Bone marrow (tissue), 2 donors: ENCODE measurements around the gene RAB6B.

Experiments used
- DNase-seq, 2 donors: peaks; one replicate each; lab custom pipeline; 2025; lab: John Stamatoyannopoulos, UW

RAB6B gene

DNA sequence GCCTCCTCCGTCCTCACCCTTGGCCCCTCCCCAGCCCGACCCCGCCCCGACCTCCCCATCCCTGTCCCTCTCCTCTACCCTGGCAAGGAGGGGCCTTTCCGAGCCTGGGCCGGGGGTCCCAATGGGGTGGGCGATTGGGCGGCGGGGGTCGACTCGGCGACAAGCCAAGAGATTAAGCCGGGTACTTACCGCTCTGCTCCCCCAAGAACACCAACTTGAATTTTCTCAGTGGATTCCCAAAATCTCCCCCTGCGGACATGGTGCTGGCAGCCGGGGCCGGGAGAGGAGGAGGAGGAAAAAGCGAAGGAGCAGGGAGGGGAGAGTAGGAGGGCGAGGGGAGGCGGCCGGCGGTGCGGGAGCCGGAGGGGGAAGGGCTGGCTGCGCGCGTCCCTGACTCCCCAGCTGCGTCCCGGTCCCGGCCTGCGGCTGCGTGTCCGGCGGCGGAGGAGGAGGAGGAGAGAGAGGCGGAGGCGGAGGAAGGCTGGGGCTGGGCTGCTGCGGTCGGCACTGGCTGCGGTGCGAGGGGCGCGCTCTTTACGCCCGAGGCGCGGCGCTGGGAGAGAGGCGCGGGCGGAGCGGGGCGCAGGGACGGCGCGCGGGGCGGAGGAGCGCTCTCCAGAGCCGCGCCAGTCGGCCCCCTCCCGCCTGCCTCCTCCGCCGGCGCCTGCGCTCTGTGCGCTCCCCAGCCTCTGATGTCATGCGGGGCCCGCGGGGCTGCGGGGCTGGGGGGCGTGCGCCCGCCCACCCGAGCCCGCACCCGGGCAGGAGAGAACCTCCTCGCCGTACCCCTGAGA is at the start of gene RAB6B:
Gene RAB6B (minus strand): TSS at position 675 of the 794 bp plus-strand sequence. CDS start 416 bp downstream, at position 259.
- no peak for DNase-seq

DNA sequence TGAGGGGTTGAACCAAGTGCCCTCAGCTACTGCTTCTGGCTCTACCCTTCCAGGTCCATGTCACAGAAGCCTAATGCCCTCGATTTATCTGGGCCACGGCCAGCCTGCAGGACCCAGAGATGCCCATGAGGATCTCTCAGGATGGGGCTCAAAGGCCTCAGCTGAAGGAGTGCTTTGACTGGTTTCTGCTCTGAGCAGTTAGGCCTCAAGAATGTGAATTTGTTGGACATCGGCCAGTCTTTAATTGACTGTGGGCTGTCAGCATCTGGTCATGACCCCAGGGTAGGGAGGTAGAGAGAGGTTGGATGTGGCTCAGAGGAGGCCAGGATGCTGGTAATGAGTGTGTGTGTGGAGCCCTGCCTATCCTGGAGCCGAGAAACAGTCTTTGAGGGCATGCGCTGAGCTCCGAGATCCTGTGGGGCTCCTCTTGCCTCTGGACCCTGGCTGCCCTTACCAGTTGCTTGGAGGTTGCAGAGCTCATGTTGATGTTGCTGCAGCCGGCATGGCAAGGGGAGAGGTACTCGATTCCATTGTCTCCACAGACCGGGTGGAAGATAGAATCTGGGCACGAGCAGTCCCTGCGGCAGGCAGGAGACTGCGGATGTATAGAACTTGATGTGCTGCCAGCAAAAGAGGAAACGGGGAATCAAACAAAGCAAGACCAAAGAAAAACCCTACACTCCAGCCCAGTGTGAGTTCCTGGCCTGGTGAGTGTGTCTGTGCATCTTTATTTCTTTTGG is 49.1 kb upstream of the RAB6B start:
- no peak for DNase-seq

DNA sequence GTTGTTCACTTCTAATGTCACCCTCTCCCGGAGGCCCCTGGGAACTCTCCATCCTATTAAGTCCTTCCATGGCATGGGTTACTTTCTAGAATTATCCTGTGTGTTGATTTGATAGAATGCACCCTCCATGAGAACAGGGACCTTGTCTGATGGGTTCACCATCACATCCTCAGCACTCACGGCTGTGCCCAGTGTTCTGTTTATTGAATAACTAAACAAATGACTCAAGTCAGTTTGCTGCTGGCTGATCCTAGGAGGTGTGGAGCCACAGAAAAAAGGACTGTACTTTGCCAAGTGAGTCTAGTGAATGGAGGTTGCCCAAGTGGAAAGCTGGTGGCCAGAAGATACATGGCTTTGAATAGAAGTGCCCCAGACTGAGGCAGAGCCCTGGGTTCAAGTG is 48.5 kb upstream of the RAB6B start:
- DNase-seq, result no peak

DNA sequence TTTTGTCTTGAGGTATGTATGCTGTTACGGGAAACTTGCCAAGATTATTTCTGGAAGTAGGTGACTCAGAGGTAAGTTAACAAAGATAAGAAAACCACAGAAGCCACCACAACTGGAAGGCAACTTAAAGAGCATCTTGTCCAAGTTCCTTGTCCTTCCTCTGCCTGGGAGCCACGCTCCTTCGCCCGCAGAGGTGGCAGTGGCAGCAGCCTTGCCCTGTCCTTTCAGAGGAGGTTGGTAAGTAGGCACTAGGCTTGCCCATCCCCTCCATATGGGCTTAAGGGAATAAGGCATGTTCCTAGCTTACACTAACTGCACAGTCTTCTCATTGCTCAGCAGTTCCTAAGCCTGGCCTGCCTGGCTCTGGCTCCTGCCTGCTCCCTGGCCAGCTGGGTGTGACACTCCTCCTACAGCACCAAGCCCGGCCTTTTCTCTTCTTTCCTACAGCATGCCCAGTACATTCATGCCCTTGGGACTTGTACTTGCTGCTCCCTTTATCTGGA is 48.0 kb upstream of the RAB6B start:
- DNase-seq, result no peak

DNA sequence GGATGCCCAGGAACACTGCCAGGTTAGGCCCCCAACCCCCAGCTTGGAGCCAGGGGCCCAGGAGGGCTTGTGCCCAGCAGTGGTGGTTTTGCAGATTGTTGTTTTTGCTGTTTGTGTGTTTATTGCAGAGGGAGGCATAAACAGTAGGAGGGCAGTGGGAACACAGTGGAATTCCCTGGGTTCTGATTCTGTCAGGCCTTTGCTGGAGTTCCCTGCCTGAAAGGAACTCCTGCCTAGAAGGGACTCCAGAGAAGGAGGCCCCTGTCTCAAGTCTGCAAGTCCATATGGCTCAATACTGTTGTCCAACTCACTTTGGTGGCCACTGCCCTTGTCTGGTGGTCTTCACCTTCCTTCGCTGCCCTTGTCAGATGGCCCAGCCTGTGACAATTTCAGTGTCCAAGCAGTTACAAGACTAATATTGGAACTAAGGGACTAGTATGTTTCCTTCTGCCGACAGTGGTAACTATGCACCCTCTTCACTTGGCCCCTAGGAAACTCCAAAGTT is 47.4 kb upstream of the RAB6B start:
- DNase-seq, result no peak

DNA sequence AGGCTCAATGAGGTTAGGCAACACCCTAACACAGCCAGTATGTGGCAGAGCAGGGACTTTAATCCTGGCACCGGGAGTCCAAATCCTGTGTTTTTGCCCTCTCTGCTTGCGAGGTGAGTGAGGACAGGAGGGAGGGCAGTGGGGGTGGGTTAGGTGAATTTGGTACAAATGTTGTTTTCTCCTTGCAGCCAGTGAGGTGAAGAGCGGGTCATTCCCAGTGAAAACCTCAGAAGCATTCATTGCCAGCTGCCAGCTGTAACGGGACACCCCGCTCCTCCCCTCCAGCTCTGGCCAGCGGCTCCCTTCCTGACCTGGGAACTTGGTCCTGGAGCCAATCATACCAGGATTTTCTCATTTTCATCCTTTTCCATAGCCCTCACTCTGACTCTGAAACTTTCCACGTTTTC is 45.7 kb upstream of the RAB6B start:
- DNase-seq, result no peak

DNA sequence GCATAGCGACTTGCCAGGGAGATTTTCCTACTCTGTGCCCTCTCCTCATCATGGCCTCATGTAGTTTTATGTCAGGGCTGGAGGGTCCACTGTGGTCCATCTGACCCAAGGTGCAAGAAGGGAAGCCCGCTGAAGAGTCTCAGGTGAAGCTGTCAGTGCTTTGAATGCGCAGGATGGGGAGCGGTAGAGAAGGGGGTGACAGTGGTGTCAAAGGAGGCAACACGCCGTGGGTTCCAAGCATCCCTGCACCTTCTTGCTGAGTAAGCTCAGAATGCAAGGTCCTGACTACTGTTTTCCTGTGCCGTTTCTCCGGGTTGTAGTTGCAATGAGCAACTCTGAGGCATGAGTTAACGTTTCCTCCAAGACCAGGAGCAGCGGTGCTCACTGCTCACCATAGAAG is 44.9 kb upstream of the RAB6B start:
- DNase-seq, result no peak

DNA sequence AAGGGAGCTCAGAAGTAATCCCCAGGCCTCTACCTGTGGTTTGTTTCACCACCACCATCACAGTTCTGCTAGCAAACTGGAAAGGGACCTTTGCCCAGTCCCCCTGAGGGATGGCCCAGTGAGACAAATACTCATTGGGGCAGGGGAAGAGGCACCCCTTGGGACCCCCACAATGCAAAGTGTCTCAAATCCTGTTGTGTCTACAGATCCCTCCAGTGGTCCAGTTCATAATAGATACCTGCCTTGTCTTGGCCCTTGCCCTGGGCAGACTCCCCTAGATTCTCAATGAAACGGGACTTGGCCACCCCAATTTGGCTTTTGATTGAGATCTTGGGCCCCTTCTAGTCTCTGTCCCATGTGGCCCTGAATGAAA is 43.8 kb upstream of the RAB6B start:
- DNase-seq, result no peak

DNA sequence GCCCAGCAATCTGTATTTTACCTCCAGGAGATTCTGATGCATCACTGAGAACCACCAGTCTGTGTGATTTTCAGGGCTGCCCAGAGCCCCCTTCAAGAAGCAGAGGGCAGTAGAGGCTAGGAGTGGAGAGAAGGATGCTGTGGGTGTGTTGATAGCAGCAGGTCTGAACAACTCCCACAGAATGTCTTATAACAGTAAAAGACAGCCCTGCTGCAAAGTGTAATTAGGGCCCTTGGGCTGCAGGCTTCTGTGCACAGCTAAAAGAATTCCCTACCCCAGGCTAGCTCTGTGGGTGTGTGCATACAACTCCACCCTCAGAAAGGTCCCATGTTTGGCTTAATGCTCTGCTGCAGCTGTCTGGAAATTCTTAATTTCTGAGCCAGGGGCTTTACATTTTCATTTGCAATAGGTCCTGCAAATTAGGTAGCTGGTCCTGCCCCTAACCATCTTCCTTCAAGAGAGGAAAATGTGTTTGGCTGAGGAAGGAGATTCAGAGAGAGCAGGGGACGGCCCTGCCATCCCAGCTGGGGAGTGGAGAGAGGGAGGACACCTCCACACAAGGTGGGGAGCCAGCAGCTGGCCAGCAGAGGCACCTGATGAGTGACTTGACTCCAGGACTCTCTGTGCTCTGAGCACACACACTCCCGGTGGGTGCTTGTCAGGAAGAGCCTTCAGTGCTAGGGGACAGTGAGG is 43.2 kb upstream of the RAB6B start:
- no peak for DNase-seq

DNA sequence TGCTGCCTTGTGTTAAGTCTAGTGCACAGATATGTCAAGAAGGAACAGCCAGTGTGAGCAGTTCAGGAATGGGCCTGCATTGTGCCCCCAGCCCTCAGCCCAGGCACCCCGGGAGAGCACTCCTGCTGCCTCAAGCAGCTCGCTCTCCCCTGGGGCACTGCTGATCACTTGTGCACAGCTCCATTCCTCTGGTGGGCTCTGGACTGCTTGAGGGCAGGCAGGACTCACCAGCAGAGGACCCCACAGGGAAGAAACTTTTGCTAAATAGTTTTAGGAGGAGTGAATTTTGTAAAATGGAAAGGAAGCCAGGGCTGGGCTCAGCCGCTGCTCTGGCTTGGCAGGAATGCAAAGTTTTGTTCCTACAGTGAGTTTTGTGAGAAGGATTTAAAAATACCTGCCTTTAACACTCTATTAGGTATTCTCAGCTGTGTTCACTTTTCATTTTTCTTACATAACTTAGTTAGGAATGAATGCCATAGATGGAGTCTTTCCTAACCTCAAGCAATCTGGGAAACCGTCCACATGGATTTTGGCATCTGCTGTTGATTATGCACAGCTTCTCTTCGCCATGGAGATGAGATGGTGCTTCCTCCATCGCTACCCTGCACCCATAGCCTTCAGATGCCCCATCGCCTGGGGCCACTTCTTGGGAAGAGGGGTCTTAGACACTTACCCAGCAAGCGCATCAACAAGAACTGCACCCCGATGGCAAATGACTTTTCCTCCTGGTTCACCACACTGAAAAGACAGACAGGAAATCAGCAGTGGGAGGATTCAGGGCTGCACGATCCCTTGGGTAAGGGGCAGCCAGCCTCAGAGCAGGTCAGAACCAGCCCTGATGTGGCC is 42.3 kb upstream of the RAB6B start:
- DNase-seq, result no peak

DNA sequence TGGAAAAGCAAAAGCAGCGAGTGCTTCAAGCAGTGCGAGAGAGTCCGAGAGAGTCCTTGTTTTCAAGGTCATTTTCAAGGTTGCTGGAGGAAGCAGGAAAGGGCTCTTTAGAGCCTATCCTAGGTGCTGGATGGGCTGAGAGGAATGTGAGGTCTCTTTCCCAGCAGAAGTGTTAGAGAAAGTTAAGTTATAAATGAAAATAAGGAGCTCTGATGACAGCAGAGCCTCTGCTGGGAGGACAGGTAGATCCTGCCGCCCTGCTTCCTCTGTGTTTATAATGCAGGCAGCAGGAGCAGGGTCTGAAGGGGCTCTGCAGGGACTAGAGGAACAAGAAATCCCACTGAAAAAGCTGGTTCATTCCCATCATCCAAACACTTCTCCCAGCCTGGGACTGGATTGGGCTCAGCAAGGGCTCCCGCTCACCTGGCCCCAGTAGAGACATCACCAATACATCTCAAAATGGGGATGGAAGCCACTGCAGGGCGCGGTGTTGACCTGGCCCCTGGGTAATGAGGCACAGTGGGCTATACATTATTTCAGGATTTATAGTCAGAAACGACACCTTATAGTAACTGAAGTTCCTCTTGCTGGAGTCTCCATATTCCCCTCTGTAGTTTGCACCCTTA is 41.5 kb upstream of the RAB6B start:
- DNase-seq, result no peak

DNA sequence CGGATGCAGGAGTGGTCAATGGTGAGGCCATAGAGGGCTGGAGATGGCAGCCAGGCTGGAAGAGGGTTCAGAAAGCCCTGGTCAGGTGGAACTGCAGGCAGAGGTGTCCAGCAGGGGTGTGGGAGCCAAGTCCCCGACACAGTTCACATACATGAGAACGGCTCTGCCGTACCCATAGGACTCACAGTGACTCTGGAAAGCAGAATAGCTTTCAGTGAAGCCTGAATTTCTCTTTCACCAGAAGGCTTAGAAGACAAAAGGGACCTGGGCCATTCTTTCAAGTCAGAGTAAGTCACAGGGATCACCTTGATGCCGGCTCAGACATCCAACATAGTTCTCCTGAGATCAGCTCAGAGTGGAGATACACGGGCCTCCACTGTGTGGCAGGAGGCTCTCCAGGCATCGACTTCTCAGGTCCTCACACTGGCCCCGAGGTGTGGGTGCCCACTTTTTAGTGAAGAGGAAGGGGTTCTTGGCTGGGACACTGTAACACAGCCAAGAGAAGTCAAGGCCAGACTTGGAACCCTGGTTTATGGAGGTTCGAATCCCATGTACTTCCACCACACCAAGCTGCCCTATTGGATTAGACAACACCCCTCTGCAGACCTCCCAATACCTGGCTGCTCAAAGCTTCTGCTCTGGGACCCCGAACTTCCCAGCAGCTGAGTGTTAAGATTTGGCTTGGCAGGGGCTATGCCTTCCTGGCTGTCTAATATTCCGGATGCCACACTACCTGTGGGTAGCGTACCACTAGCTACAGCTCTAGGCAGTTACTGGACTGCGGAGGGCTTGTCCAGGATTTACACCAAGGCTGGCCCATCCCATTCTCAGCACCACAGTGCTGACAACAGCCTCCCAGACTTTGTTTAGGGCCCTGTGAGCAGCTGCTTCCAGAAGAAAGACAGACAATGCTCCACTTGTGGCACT is 40.4 kb upstream of the RAB6B start:
- no peak for DNase-seq

DNA sequence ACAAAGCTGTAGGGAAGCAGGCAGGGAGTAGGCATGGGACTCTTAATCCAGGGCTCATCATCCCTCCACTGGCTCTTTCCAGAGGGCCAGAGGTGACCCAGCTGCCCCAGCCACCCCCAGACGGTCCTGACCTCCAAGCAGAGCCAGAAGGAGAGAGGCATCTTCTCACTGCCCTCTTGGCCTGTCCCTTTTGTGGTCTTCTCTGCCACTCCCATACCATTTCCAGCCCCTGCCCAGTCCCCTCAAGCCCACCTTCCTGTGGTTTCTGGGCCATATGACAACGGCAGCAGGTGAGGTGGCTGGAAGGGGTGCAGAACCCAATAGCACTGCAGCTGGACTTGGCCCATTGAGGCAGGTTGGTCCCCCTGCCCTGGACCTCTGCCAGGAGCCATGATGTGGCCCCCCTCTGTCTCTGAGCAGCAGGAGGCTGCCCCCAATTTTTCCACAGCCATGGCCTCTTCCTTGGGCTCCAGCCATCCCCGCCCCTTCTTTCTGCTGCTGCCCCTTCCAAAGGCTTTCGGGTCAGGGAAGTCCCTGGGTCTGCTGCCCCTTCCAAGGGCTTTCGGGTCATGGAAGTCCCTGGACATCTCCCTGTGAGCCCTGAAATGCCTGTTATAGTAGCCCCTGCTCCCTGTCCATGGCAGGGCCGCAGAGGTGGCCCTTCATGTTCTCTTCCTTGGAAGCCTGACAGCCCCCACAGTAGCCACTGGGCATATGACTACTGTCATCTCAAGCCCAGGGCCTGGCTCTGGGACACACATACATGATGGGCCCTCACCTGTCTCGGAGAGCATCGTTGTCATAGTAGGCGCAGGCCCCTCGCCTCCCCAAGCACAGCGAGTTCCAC is 39.5 kb upstream of the RAB6B start:
- no peak for DNase-seq

DNA sequence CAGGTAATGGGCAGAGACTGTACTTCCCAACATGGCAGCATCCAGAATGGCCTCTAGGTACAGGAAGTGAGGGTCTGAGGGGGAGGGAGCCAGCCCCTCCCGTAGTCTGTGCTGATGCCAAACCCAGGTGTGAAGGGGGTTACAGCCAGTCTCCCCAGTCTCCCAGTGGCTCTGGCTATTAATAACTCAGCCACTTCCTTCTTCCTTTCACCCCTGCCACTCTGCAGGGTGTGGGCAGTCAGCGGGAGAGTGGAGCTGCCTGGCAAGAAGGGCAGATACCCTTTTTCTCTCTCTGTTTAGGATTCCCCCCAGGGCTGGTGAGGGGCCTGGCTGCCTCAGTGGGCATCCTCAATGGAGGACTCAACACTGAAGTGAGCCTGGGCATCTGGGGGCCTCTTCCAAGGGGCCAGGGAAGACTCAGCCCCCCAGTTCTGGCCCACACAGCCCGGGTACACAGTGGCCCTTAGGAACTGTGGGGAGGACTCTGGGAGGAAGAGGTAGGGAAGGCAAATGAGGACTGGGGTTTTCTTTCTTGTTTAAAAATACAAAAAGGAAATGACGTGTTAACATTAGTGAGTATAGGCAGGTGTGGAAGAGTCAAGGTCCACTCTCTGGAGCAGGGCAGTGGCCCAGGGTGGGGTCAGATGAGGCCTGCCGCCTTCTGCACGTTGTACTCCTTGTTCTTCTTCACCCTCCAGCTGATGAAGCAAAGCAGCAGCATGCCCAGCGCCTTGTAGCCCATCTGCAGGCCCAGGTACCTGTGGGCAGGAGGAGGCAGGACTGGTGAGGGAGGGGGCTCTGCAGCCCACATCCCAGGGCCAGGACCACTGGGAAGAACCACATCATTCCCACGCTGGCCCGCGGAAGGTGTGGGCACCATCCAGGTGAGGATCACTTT is 38.6 kb upstream of the RAB6B start:
- no peak for DNase-seq

DNA sequence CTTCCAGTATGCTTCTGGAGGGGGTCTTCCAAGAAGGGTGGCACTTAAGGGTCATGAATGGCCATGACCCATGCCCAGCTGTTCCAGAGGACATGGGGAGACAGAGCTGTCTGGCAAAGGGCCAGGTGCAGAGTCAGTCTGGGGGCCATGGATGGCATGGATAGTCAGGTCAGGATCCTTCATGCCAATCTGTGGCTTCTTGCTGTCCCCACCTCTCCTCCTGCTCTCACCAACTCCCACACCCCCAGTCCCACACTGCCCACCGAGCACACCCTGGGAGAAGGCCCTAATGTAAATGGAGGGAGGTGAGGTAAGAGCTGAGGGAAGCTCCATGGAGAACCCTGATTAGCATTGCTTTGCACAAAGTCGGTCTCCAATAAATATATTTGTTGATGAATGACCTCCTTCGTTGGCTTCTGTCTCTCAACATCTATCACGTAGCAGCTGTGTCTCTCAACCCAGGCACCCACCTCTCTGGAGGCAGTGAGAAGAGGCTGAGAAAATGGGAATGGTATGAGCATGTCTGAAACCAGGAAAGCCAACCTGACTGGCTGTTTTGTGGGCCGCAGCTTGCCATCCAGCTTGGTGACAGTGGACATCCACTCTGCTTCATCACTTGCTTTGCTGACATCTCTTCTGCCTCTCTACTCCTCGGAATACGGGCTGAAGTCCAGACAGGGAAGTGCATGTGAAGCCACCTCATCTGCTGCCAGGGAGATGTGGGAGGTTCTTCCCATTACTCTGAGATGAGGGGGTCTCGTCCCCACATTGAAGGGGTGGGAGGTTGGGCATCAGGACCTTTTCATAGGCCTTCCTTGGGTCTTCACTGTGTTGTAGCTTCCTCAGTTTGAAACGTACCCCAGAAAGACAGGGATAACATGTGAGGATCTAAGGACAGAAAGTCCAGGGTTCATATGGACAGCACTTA is 37.7 kb upstream of the RAB6B start:
- DNase-seq, result no peak

DNA sequence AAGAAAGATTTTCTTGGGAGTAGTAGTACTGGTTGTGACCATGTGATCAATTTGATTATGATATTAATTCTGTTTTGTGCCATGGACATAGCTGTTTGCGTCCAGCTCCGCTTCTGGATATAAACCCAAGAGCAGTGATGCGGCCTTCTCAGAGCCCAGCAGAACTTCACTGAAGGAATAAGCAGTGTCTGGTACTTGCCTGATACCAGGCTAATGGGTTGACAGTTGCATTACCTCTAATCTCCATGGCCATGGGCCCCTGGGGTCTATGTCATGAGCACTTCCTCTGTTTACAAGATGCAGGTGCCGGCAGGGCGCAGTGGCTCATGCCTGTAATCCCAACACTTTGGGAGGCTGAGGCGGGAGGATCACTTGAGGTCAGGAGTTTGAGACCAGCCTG is 36.3 kb upstream of the RAB6B start:
- DNase-seq, result no peak

DNA sequence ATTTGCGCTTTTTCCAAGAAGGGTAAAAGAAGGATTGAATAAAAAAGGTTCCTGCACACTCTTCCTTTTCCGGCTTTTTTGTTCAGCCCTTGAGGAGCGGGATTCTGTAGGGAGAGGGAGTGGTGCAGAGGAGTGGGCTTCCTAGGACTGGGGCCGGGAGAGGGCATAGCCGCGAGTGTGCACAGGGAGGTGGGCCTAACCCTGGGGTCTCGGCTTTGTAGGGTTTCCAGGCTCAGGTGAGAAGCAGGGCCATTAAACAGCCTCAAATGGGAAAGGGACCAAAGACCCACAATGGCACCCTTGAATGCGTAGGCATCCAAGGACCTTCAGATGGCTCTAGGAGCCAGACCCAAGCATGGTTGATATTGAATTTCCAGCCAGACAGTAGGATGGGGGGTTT is 35.4 kb upstream of the RAB6B start:
- no peak for DNase-seq
